Osteoblast (primary cell): ENCODE measurements around the gene ARPC5. TPM values are rescaled to one million over a fixed set of nuclear protein-coding genes. Genes with fewer than 3 reads are reported as not detected.

ENCODE experiments used
- DNase-seq: peaks from one replicate; pipeline ENCODE4 v3.0.0; 2011; ENCODE audit warnings: low spot score, mixed read lengths; ENCODE audit not compliant: insufficient read length; ENCODE audit errors: missing footprints
- H2AFZ ChIP-seq: 2 replicates; pipeline ENCODE4 v1.6.0; 2011; ENCODE audit warnings: mild to moderate bottlenecking, low read length
- H3K27ac ChIP-seq: 2 replicates; pipeline ENCODE4 v1.5.1; 2011; ENCODE audit warnings: mild to moderate bottlenecking, low read depth, low read length, moderate library complexity
- H3K27me3 ChIP-seq: 2 replicates; pipeline ENCODE4 v1.6.0; 2012; ENCODE audit warnings: mild to moderate bottlenecking, control low read depth, inconsistent platforms, low read length, moderate library complexity; ENCODE audit not compliant: insufficient read depth
- H3K36me3 ChIP-seq: 2 replicates; pipeline ENCODE4 v1.5.1; 2011; ENCODE audit warnings: mild to moderate bottlenecking, low read length, control low read depth, moderate library complexity; ENCODE audit not compliant: insufficient read depth
- H3K4me1 ChIP-seq: 2 replicates; pipeline ENCODE4 v1.5.1; 2011; ENCODE audit warnings: mild to moderate bottlenecking, low read length, control low read depth, moderate library complexity; ENCODE audit not compliant: insufficient read depth
- H3K4me2 ChIP-seq: 2 replicates; pipeline ENCODE4 v1.6.0; 2011; ENCODE audit warnings: mild to moderate bottlenecking, low read length; ENCODE audit not compliant: insufficient read depth
- H3K4me3 ChIP-seq: fragments of 200-600 bp; sonication (generic); 3 replicates; pipeline ENCODE4 v1.5.1; 2012; ENCODE audit warnings: mild to moderate bottlenecking, low read length, inconsistent platforms; ENCODE audit not compliant: insufficient read depth
- H3K79me2 ChIP-seq: 2 replicates; pipeline ENCODE4 v1.6.0; 2012; ENCODE audit warnings: mild to moderate bottlenecking, low read length, control low read depth, inconsistent platforms; ENCODE audit not compliant: insufficient read depth
- H3K9me3 ChIP-seq: 2 replicates; pipeline ENCODE4 v1.5.1; 2011; ENCODE audit warnings: low read depth, low read length, control low read depth
- H4K20me1 ChIP-seq: 2 replicates; pipeline ENCODE4 v1.6.0; 2012; ENCODE audit warnings: mild to moderate bottlenecking, low read length, control low read depth; ENCODE audit not compliant: insufficient read depth
- CTCF ChIP-seq: IDR thresholded peaks from 2 replicates; pipeline ENCODE4 v1.5.1; 2011; ENCODE audit warnings: mild to moderate bottlenecking, low read depth, low read length, moderate library complexity; ENCODE audit errors: extremely low read depth
- total RNA-seq: library from RNA; depleted of rRNA; stranded (reverse); fragments of >200 nt; gene quantifications from 2 replicates; pipeline ENCODE4 v1.2.3, GENCODE V29; 2012

The ARPC5 gene
- total RNA-seq, 1 donor: 157 TPM

GRCh38 chr1:183646776-183647175, 11.2 kb upstream of the ARPC5 start:
- no peak overlapping the region for H3K4me2 ChIP-seq
- no peak for TF ChIP-seq CTCF
- H3K4me1 ChIP-seq: peaks cover 9% of the 10 kb centered on the region
- no peaks in the 10 kb centered on the region for H3K79me2 ChIP-seq
- H3K4me3 ChIP-seq: no peak overlapping the region
- no peak overlapping the region for H2AFZ ChIP-seq
- no peaks in the 10 kb centered on the region for H3K9me3 ChIP-seq
- H3K36me3 ChIP-seq: no peaks in the 10 kb centered on the region
- DNase-seq: no peak
- no peaks in the 10 kb centered on the region for H3K27me3 ChIP-seq
- H4K20me1 ChIP-seq: peaks cover 2% of the 10 kb centered on the region
- no peak overlapping the region for H3K27ac ChIP-seq

- H3K27ac ChIP-seq: no peak overlapping the region
- no peak overlapping the region for H2AFZ ChIP-seq
- H3K4me1 ChIP-seq: peaks cover 9% of the 10 kb centered on the region
- no peaks in the 10 kb centered on the region for H3K27me3 ChIP-seq
- no peak overlapping the region for H3K4me2 ChIP-seq
- no peak for DNase-seq
- H3K36me3 ChIP-seq: no peaks in the 10 kb centered on the region
- TF ChIP-seq CTCF: no peak
- H3K9me3 ChIP-seq: no peaks in the 10 kb centered on the region
- H3K79me2 ChIP-seq: peaks cover 5% of the 10 kb centered on the region
- peaks cover 2% of the 10 kb centered on the region for H4K20me1 ChIP-seq
- no peak overlapping the region for H3K4me3 ChIP-seq
Observed at GRCh38 chr1:183645531-183645930, 9.9 kb upstream of the ARPC5 start.

GRCh38 chr1:183642166-183642565, 6.6 kb upstream of the ARPC5 start:
- peaks cover 2% of the 10 kb centered on the region for H3K4me1 ChIP-seq
- H3K36me3 ChIP-seq: no peaks in the 10 kb centered on the region
- H4K20me1 ChIP-seq: no peaks in the 10 kb centered on the region
- peaks cover 11% of the 10 kb centered on the region for H3K79me2 ChIP-seq
- DNase-seq: no peak
- H2AFZ ChIP-seq: no peak overlapping the region
- H3K9me3 ChIP-seq: no peaks in the 10 kb centered on the region
- no peak overlapping the region for H3K27ac ChIP-seq
- H3K27me3 ChIP-seq: no peaks in the 10 kb centered on the region
- H3K4me2 ChIP-seq: no peak overlapping the region
- TF ChIP-seq CTCF: no peak
- H3K4me3 ChIP-seq: no peak overlapping the region

GRCh38 chr1:183640193-183640592, 4.6 kb upstream of the ARPC5 start:
- peaks cover 20% of the 10 kb centered on the region for H3K79me2 ChIP-seq
- H3K27me3 ChIP-seq: no peaks in the 10 kb centered on the region
- no peak overlapping the region for H2AFZ ChIP-seq

More at GRCh38 chr1:183640193-183640592, 4.6 kb upstream of the ARPC5 start:
- Histone ChIP-seq H4K20me1 (no peaks in the 10 kb centered on the region), H3K27ac (no peak overlapping the region), H3K4me2 (no peak overlapping the region), H3K4me1 (peaks cover 9% of the 10 kb centered on the region), H3K9me3 (no peaks in the 10 kb centered on the region), H3K4me3 (no peak overlapping the region), H3K36me3 (no peaks in the 10 kb centered on the region)
- no peak for TF ChIP-seq CTCF
- no peak for DNase-seq
